C4-2B (cell line): ENCODE measurements around the gene CC2D2B.

Source experiments
- ZFX ChIP-seq: fragments of 450-650 bp; IDR thresholded peaks from 2 replicates; pipeline ENCODE4 v1.6.1; 2017
- TF ChIP-seq, protein P1 (sequence below): fragments of 450-650 bp; conservative IDR thresholded peaks from 2 replicates; pipeline ENCODE4 v1.5.1; 2017; ENCODE audit warnings: mild to moderate bottlenecking

DNA sequence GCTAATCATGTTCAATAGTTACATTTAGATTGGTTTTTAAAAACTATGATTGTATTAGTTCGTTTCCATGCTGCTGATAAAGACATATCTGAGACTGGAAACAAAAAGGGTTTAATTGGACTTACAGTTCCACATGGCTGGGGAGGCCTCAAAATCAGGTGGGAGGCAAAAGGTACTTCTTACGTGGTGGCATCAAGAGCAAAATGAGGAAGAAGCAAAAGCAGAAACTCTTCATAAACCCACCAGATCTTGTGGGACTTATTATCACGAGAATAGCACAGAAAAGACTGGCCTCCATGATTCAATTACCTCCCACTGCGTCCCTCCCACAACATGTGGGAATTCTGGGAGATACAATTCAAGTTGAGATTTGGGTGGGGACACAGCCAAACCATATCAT lies 34.1 kb upstream of the CC2D2B start:
- TF ChIP-seq, protein P1, sequence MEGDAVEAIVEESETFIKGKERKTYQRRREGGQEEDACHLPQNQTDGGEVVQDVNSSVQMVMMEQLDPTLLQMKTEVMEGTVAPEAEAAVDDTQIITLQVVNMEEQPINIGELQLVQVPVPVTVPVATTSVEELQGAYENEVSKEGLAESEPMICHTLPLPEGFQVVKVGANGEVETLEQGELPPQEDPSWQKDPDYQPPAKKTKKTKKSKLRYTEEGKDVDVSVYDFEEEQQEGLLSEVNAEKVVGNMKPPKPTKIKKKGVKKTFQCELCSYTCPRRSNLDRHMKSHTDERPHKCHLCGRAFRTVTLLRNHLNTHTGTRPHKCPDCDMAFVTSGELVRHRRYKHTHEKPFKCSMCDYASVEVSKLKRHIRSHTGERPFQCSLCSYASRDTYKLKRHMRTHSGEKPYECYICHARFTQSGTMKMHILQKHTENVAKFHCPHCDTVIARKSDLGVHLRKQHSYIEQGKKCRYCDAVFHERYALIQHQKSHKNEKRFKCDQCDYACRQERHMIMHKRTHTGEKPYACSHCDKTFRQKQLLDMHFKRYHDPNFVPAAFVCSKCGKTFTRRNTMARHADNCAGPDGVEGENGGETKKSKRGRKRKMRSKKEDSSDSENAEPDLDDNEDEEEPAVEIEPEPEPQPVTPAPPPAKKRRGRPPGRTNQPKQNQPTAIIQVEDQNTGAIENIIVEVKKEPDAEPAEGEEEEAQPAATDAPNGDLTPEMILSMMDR, result no peak
- TF ChIP-seq ZFX, result no peak
